Ovary (tissue), 9 donors: ENCODE results near the gene NCAN. TPM values are rescaled to one million over a fixed set of nuclear protein-coding genes. Genes with fewer than 3 reads are reported as not detected.

Source experiments
- DNase-seq, 5 donors: peaks; one replicate each; pipeline ENCODE4 v3.0.0-alpha.2; 2019 to 2020
- H3K27ac ChIP-seq, 2 donors: fragments of 200-600 bp; one replicate each; pipeline versions ENCODE4 v1.5.1 to v1.8.0; 2019 to 2022
- H3K27me3 ChIP-seq: fragments of 200-600 bp; one replicate; pipeline ENCODE4 v1.8.0; 2022
- H3K36me3 ChIP-seq: fragments of 200-600 bp; sonication (generic); one replicate; pipeline ENCODE4 v1.5.1; 2019
- H3K4me1 ChIP-seq: one replicate; pipeline ENCODE4 v1.8.1; 2013; ENCODE audit warnings: mild to moderate bottlenecking, moderate library complexity; ENCODE audit not compliant: insufficient read depth
- H3K4me3 ChIP-seq: fragments of 200-600 bp; sonication (generic); one replicate; pipeline ENCODE4 v1.5.1; 2017
- H3K9me3 ChIP-seq, 2 donors: fragments of 200-600 bp in 1 of 2; sonication (generic) in 1 of 2; one replicate each; pipeline versions ENCODE4 v1.5.1 to v1.8.1; 2013 to 2019; ENCODE audit warnings: mild to moderate bottlenecking in 1 of 2, moderate library complexity in 1 of 2
- EP300 ChIP-seq: sonication (generic); formaldehyde crosslinking; IDR thresholded peaks from one replicate; pipeline ENCODE4 v1.6.1; 2017; ENCODE audit warnings: antibody characterized with exemption
- POLR2A ChIP-seq: fragments of 450-650 bp; IDR thresholded peaks from one replicate; pipeline ENCODE4 v1.6.1; 2017; ENCODE audit warnings: antibody characterized with exemption, mild to moderate bottlenecking, moderate library complexity
- WGBS, 3 donors: extraction: QIAGEN DNeasy Blood & Tissue Kit in 1 of 3; methylation state at CpG; one replicate each; pipeline versions ENCODE4 v1.1.5 to v1.1.7; 2013 to 2017; 5-methylcytosine and 5-hydroxymethylcytosine counted together
- intact Hi-C, 4 donors: fragments of 100-400 bp; cut with DNase I; formaldehyde crosslinking; loops; one replicate each; pipeline versions ENCODE4 v1.11.0 to v1.15.1; 2022 to 2023
- polyA plus RNA-seq, 2 donors: library from polyadenylated mRNA; stranded (reverse); fragments of 200-250 nt in 1 of 2; fragments of 350-450 nt in 1 of 2; fragmentation: Illumina TruSeq in 1 of 2; extraction: RNeasy Lipid Tissue Mini Kit (QIAGEN cat#74804) in 1 of 2; gene quantifications; one replicate each; pipeline ENCODE4 v1.2.3, GENCODE V29; 2013 to 2014
- total RNA-seq, 7 donors: library from RNA; depleted of rRNA in 2 of 7; stranded (reverse); fragments of >200 nt in 2 of 7; fragmentation: NEBNext Ultra II Directional in 3 of 7; extraction: Animal tissue kit (Norgen Biotek cat#: 25700) in 3 of 7; gene quantifications; one replicate each; pipeline versions ENCODE4 v1.1.0 to v1.2.4, GENCODE V29; 2016 to 2023
- TF ChIP-seq, protein P1 (sequence below), 3 donors: fragments of 450-650 bp in 2 of 3; fragments of 200-600 bp in 1 of 3; IDR thresholded peaks; one replicate each; pipeline versions ENCODE4 v1.5.1 to v1.8.0; 2016 to 2022; ENCODE audit warnings: antibody characterized with exemption in 3 of 3, mild to moderate bottlenecking in 1 of 3
- donor health status: DM: no; HTN: no; CAD: no; lungs with moderate emphysema.
- donor health status: DM: no; HTN: no; CAD: no.
- donor health status: Bipolar disorder and iron deficiency.
- donor health status: DM: yes; HTN: yes; CAD: no.
- donor health status: DM: no; HTN: no; CAD: no.
- donor health status: DM: yes; HTN: yes; CAD: no.

The NCAN gene
- total and polyA plus RNA-seq, 9 donors = not detected

DNA sequence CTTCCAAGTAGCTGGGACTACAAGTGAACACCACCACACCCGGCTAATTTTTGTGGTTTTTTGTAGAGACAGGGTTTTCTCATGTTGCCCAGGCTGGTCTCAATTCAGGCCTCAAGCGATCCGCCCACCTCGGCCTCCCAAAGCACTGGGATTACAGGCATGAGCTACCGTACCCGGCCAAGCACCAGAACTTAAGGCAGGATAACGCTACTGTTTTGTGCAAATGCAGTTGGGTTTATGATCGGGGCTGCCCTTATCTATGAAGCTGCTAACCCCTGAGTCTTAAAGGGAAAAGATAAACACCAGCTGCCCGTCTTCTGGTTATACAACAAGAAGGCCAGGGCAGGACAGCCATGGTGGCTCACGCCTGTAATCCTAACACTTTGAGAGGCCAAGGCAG is 73.9 kb downstream of the NCAN start:
- Histone ChIP-seq H3K27ac (no peak overlapping the region), H3K27me3 (no peaks in the 10 kb centered on the region), H3K36me3 (no peaks in the 10 kb centered on the region), H3K4me3 (no peak overlapping the region), H3K9me3 (no peaks in the 10 kb centered on the region), H3K4me1 (no peaks in the 10 kb centered on the region)
- WGBS, 3 donors = 94 to 96% (median 95%) methylated on average over 10 of the region's 10 CpGs
- DNase-seq = no peak
- intact Hi-C loops = no loop called here
- no peak for TF ChIP-seq EP300
- TF ChIP-seq, protein P1, sequence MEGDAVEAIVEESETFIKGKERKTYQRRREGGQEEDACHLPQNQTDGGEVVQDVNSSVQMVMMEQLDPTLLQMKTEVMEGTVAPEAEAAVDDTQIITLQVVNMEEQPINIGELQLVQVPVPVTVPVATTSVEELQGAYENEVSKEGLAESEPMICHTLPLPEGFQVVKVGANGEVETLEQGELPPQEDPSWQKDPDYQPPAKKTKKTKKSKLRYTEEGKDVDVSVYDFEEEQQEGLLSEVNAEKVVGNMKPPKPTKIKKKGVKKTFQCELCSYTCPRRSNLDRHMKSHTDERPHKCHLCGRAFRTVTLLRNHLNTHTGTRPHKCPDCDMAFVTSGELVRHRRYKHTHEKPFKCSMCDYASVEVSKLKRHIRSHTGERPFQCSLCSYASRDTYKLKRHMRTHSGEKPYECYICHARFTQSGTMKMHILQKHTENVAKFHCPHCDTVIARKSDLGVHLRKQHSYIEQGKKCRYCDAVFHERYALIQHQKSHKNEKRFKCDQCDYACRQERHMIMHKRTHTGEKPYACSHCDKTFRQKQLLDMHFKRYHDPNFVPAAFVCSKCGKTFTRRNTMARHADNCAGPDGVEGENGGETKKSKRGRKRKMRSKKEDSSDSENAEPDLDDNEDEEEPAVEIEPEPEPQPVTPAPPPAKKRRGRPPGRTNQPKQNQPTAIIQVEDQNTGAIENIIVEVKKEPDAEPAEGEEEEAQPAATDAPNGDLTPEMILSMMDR (IDR thresholded peaks at IDR 0.05) = no peak
- no peak for TF ChIP-seq POLR2A

DNA sequence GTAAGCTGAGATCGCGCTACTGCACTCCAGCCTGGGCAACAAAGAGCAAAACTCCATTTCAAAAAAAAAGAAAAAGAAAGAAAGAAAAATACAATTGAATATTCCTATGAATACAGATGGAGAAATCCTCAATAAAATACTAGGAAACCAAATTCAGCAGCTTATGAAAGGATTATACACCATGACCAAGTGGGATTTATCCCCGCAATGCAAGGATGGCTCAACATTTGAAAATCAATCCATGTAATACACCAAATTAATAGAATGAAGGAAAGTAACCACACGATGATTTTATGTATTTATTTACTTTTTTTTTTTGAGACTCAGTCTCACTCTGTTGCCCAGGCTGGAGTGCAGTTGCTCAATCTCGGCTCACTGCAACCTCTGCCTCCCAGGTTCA is 80.8 kb downstream of the NCAN start:
- TF ChIP-seq POLR2A (no peak), EP300 (no peak)
- TF ChIP-seq, protein P1 (IDR thresholded peaks at IDR 0.05) = no peak
- intact Hi-C loops = no loop called here
- H3K9me3 ChIP-seq = no peaks in the 10 kb centered on the region

DNA sequence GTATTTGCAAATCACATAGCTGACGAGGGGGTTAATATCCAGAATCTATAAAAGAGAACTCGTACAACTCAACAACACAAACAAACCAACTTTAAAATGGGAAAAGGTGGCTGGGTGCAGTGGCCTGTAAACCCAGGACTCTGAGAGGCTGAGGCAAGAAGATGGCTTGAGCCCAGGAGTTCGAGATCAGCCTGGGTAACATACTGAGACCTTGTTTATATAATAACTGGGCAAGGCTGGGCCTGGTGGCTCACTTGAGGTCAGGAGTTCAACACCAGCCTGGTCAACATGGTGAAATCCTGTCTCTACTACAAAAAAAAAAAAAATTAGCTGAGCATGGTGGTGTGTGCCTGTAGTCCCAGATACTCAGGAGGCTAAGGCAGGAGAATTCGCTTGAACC is 83.2 kb downstream of the NCAN start:
- 81 to 89% (median 82%) methylated on average over 4 of the region's 4 CpGs for WGBS, 3 donors
- no peaks in the 10 kb centered on the region for H3K9me3 ChIP-seq
- no peak for TF ChIP-seq POLR2A
- no peak for TF ChIP-seq EP300
- TF ChIP-seq, protein P1 (IDR thresholded peaks at IDR 0.05) = no peak
- H3K4me3 ChIP-seq = no peak overlapping the region
- no peaks in the 10 kb centered on the region for H3K36me3 ChIP-seq
- intact Hi-C loops = no loop called here
- DNase-seq = no peak
- no peak overlapping the region for H3K27ac ChIP-seq
- H3K27me3 ChIP-seq = no peaks in the 10 kb centered on the region
- no peaks in the 10 kb centered on the region for H3K4me1 ChIP-seq

More for the DNA sequence above, 80.8 kb downstream of the NCAN start:
- WGBS, 3 donors = 96 to 99% (median 97%) methylated on average over 5 of the region's 5 CpGs
- no peak overlapping the region for H3K4me3 ChIP-seq
- DNase-seq = no peak
- no peaks in the 10 kb centered on the region for H3K27me3 ChIP-seq
- no peak overlapping the region for H3K27ac ChIP-seq
- no peaks in the 10 kb centered on the region for H3K36me3 ChIP-seq
- H3K4me1 ChIP-seq = no peaks in the 10 kb centered on the region

DNA sequence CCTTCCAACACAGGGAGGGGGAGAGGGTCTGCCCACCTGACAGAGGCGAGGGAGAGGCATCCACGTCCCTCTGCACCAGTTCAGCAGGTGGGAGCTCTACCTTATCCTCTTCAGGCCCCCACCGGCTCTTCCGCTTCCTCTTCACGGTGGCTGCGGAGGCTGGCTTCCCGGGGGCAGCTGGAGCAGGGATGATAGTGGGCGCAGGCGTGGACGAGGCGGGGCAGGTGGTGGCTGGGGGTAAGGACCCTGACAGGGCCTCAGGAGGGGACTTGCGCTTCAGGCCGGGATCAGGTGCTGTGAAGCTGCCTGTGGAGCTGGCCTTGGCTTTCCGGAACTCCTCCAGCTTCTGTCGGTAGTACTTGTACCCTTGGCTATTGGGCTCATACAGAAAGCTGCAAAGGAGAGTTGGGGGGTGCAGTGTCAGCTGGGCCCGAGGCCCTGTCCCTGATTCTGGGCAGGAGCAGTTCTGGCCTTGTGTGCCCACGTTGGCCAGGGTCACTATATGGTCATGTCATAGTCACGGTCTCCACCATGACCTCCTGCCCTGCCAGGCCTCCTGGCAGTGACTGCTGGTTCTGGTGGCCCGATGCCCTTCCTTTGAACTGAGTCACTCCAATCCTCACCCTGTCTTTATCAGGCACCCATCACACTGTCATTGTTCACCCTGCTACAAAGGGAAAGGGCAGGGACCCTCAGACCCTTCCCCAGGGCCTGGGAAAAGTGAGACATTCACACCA is 85.4 kb downstream of the NCAN start:
- H3K36me3 ChIP-seq = no peaks in the 10 kb centered on the region
- intact Hi-C loops = no loop called here
- no peak for DNase-seq
- TF ChIP-seq, protein P1 (IDR thresholded peaks at IDR 0.05) = no peak
- no peaks in the 10 kb centered on the region for H3K4me1 ChIP-seq
- H3K27ac ChIP-seq = no peak overlapping the region
- no peaks in the 10 kb centered on the region for H3K27me3 ChIP-seq
- WGBS, 3 donors = 88 to 91% (median 88%) methylated on average over 19 of the region's 19 CpGs
- no peak overlapping the region for H3K4me3 ChIP-seq
- no peaks in the 10 kb centered on the region for H3K9me3 ChIP-seq
